BLaER1 treated with 17β-estradiol and CSF1 and Interleukin-3, amounts not matched to agents 10 nM and 100 nM (cell line): ENCODE data around the gene SHISA4.
A peak's percentile ranks its signal among the peaks of the same experiment; 100 is the strongest.

Experiments
- H3K27ac ChIP-seq, 11 experiments: shearing (Covaris generic); formaldehyde crosslinking; 2 replicates each; pipeline ENCODE4 v1.8.1; 2022
- H3K27me3 ChIP-seq, 11 experiments: shearing (Covaris generic); formaldehyde crosslinking; 2 replicates each; pipeline ENCODE4 v1.8.1; 2022
- H3K36me3 ChIP-seq, 11 experiments: shearing (Covaris generic); formaldehyde crosslinking; 2 replicates each; pipeline ENCODE4 v1.8.1; 2022
- H3K4me1 ChIP-seq, 10 experiments: shearing (Covaris generic); formaldehyde crosslinking; 2 replicates each; pipeline ENCODE4 v1.8.1; 2022
- H3K4me2 ChIP-seq, 11 experiments: shearing (Covaris generic); formaldehyde crosslinking; 2 replicates each; pipeline ENCODE4 v1.8.1; 2022
- H3K4me3 ChIP-seq, 10 experiments: shearing (Covaris generic); formaldehyde crosslinking; 2 replicates each; pipeline ENCODE4 v1.8.1; 2022
- H3K9ac ChIP-seq, 11 experiments: shearing (Covaris generic); formaldehyde crosslinking; 2 replicates each; pipeline ENCODE4 v1.8.1; 2022
- H3K9me3 ChIP-seq, 11 experiments: shearing (Covaris generic); formaldehyde crosslinking; replicated peaks in 1 of 11; 2 replicates each; pipeline ENCODE4 v1.8.1; 2022
- H4K20me1 ChIP-seq, 11 experiments: shearing (Covaris generic); formaldehyde crosslinking; 2 replicates each; pipeline ENCODE4 v1.8.1; 2022
- Cebpa-rat ChIP-seq, 11 experiments: shearing (Covaris generic); IDR thresholded peaks; 2 replicates each; pipeline ENCODE4 v1.8.1; 2022

SHISA4 gene

GRCh38 chr1:201876148-201876818 lies 12.4 kb upstream of the SHISA4 start:
- Histone ChIP-seq H4K20me1 (peaks cover 0 to 21% (median 4%) of the 10 kb centered on the region in 11 experiments; a peak in 3 of 22 replicates), H3K4me2 (no peak overlapping the region), H3K36me3 (peaks cover 54 to 80% (median 75%) of the 10 kb centered on the region in 11 experiments), H3K9ac (no peak overlapping the region), H3K27me3 (no peaks in the 10 kb centered on the region), H3K4me1 (peaks cover 0 to 12% (median 0%) of the 10 kb centered on the region in 10 experiments; a peak in 8 of 20 replicates), H3K27ac (no peak overlapping the region), H3K4me3 (no peak overlapping the region), H3K9me3 (no peaks in the 10 kb centered on the region)
- TF ChIP-seq Cebpa-rat (IDR thresholded peaks at IDR 0.05): no peak

- Histone ChIP-seq H3K27me3 (no peaks in the 10 kb centered on the region), H3K9me3 (no peaks in the 10 kb centered on the region), H4K20me1 (peaks cover 0 to 23% (median 5%) of the 10 kb centered on the region in 11 experiments; a peak in 7 of 22 replicates), H3K36me3 (peaks cover 37 to 64% (median 59%) of the 10 kb centered on the region in 11 experiments), H3K4me3 (no peak overlapping the region), H3K9ac (no peak overlapping the region), H3K4me2 (no peak overlapping the region), H3K4me1 (peaks cover 1 to 28% (median 14%) of the 10 kb centered on the region in 10 experiments; a peak in 18 of 20 replicates), H3K27ac (no peak overlapping the region)
- no peak for TF ChIP-seq Cebpa-rat (IDR thresholded peaks at IDR 0.05)
Observed at GRCh38 chr1:201877877-201878401, 10.8 kb upstream of the SHISA4 start.

- Histone ChIP-seq H3K9ac (no peak overlapping the region), H3K4me1 (peaks cover 20 to 58% (median 32%) of the 10 kb centered on the region in 10 experiments), H3K27me3 (no peaks in the 10 kb centered on the region), H3K9me3 (no peaks in the 10 kb centered on the region), H4K20me1 (peaks cover 0 to 21% (median 4%) of the 10 kb centered on the region in 11 experiments; a peak in 10 of 22 replicates), H3K36me3 (peaks cover 8 to 33% (median 28%) of the 10 kb centered on the region in 11 experiments; a peak in 20 of 22 replicates), H3K4me3 (no peak overlapping the region), H3K27ac (no peak overlapping the region), H3K4me2 (peak overlapping the region in 3 of 11 experiments; percentile 64 to 81 (median 67); a peak in 6 of 22 replicates)
- TF ChIP-seq Cebpa-rat (IDR thresholded peaks at IDR 0.05): no peak
Observed at GRCh38 chr1:201880928-201881571, 7.6 kb upstream of the SHISA4 start.

- no peak overlapping the region for H3K4me3 ChIP-seq
- H3K4me2 ChIP-seq: peak overlapping the region in 6 of 11 experiments; percentile 31 to 81 (median 66); a peak in 10 of 22 replicates
- no peaks in the 10 kb centered on the region for H3K9me3 ChIP-seq
- H3K27ac ChIP-seq: peak overlapping the region in 1 of 11 experiments; percentile 41; a peak in 2 of 22 replicates
- H3K9ac ChIP-seq: no peak overlapping the region
- H3K36me3 ChIP-seq: peaks cover 2 to 27% (median 23%) of the 10 kb centered on the region in 11 experiments; a peak in 16 of 22 replicates
- peaks cover 0 to 6% (median 2%) of the 10 kb centered on the region in 11 experiments; a peak in 8 of 22 replicates for H3K27me3 ChIP-seq
- H3K4me1 ChIP-seq: peaks cover 20 to 61% (median 33%) of the 10 kb centered on the region in 10 experiments
- H4K20me1 ChIP-seq: peaks cover 0 to 21% (median 4%) of the 10 kb centered on the region in 11 experiments; a peak in 9 of 22 replicates
- no peak for TF ChIP-seq Cebpa-rat (IDR thresholded peaks at IDR 0.05)
Observed at GRCh38 chr1:201881617-201882016, 7.1 kb upstream of the SHISA4 start.

GRCh38 chr1:201882665-201883132 lies 6.0 kb upstream of the SHISA4 start:
- peaks cover 0 to 16% (median 12%) of the 10 kb centered on the region in 11 experiments; a peak in 12 of 22 replicates for H3K36me3 ChIP-seq
- no peak overlapping the region for H3K4me3 ChIP-seq
- peak overlapping the region in 10 of 11 experiments; percentile 31 to 89 (median 69); a peak in 16 of 22 replicates for H3K4me2 ChIP-seq
- peaks cover 0 to 18% (median 4%) of the 10 kb centered on the region in 11 experiments; a peak in 9 of 22 replicates for H4K20me1 ChIP-seq
- peaks cover 6 to 16% (median 13%) of the 10 kb centered on the region in 11 experiments for H3K27me3 ChIP-seq
- TF ChIP-seq Cebpa-rat (IDR thresholded peaks at IDR 0.05): no peak
- H3K4me1 ChIP-seq: peaks cover 20 to 70% (median 40%) of the 10 kb centered on the region in 10 experiments
- peak overlapping the region in 6 of 11 experiments; percentile 14 to 41 (median 17); a peak in 7 of 22 replicates for H3K27ac ChIP-seq
- 0 out of 22 replicates have a peak overlapping the region, but pooled peaks of 1 of the 11 experiments have one; percentile 7 for H3K9ac ChIP-seq
- H3K9me3 ChIP-seq: no peaks in the 10 kb centered on the region

- peaks cover 12 to 22% (median 19%) of the 10 kb centered on the region in 11 experiments for H3K27me3 ChIP-seq
- H3K27ac ChIP-seq: peak overlapping the region in 6 of 11 experiments; percentile 14 to 41 (median 17); a peak in 7 of 22 replicates
- H3K4me2 ChIP-seq: peak overlapping the region; percentile 31 to 89 (median 66); a peak in 20 of 22 replicates
- peaks cover 20 to 72% (median 40%) of the 10 kb centered on the region in 10 experiments for H3K4me1 ChIP-seq
- no peaks in the 10 kb centered on the region for H3K9me3 ChIP-seq
- H3K36me3 ChIP-seq: peaks cover 0 to 11% (median 8%) of the 10 kb centered on the region in 11 experiments; a peak in 11 of 22 replicates
- H3K4me3 ChIP-seq: no peak overlapping the region
- TF ChIP-seq Cebpa-rat (IDR thresholded peaks at IDR 0.05): no peak
- H4K20me1 ChIP-seq: peaks cover 0 to 22% (median 5%) of the 10 kb centered on the region in 11 experiments; a peak in 11 of 22 replicates
- 0 out of 22 replicates have a peak overlapping the region, but pooled peaks of 1 of the 11 experiments have one; percentile 7 for H3K9ac ChIP-seq
Observed at GRCh38 chr1:201883266-201883665, 5.4 kb upstream of the SHISA4 start.

GRCh38 chr1:201883786-201884185 lies 4.9 kb upstream of the SHISA4 start:
- Histone ChIP-seq H3K36me3 (peaks cover 0 to 6% (median 2%) of the 10 kb centered on the region in 11 experiments; a peak in 11 of 22 replicates), H3K9ac (no peak overlapping the region), H3K27ac (peak overlapping the region in 2 of 11 experiments; percentile 34 to 41; a peak in 4 of 22 replicates), H4K20me1 (peaks cover 0 to 27% (median 6%) of the 10 kb centered on the region in 11 experiments; a peak in 11 of 22 replicates), H3K4me2 (peak overlapping the region; percentile 31 to 89 (median 66)), H3K4me1 (peaks cover 21 to 77% (median 43%) of the 10 kb centered on the region in 10 experiments), H3K4me3 (no peak overlapping the region), H3K9me3 (no peaks in the 10 kb centered on the region), H3K27me3 (peaks cover 17 to 27% (median 24%) of the 10 kb centered on the region in 11 experiments)
- TF ChIP-seq Cebpa-rat (IDR thresholded peaks at IDR 0.05): no peak

GRCh38 chr1:201884425-201884824 lies 4.3 kb upstream of the SHISA4 start:
- H3K36me3 ChIP-seq: no peaks in the 10 kb centered on the region
- peaks cover 24 to 34% (median 30%) of the 10 kb centered on the region in 11 experiments for H3K27me3 ChIP-seq
- H3K4me2 ChIP-seq: peak overlapping the region; percentile 31 to 89 (median 66)
- peaks cover 21 to 81% (median 44%) of the 10 kb centered on the region in 10 experiments for H3K4me1 ChIP-seq
- H3K9me3 ChIP-seq: no peaks in the 10 kb centered on the region
- no peak overlapping the region for H3K4me3 ChIP-seq
- no peak for TF ChIP-seq Cebpa-rat (IDR thresholded peaks at IDR 0.05)
- H3K9ac ChIP-seq: no peak overlapping the region; a peak in 1 of 22 replicates
- H4K20me1 ChIP-seq: peaks cover 0 to 27% (median 6%) of the 10 kb centered on the region in 11 experiments; a peak in 11 of 22 replicates
- H3K27ac ChIP-seq: no peak overlapping the region
